Measurements from ENCODE around the gene MYH9.

The MYH9 gene

GRCh38 chr22:36369922-36370791 lies 17.6 kb downstream of the MYH9 start:
- Histone ChIP-seq H3F3A (ENCODE audit: insufficient read depth) (0 out of 2 replicates have a peak, but pooled peaks cover 2% of the 10 kb centered on the region), H4K20me1 (ENCODE audit: low read depth, low read length) (peaks cover 8% of the 10 kb centered on the region; the same call in 1 of the 2 replicates), H3K27me3 (ENCODE audit: low read length) (no peaks in the 10 kb centered on the region), H3K9me3 (ENCODE audit: insufficient read depth, low read length) (no peaks in the 10 kb centered on the region), H3K4me3 (ENCODE audit: insufficient read depth, low read length, poor library complexity, severe bottlenecking) (no peak overlapping the region), H3K9ac (ENCODE audit: low read length) (peak overlapping the region; percentile 4; the same call in 1 of the 2 replicates), H3K79me2 (ENCODE audit: insufficient read depth, low read length) (peaks cover 100% of the 10 kb centered on the region), H3K9me2 (replicated peaks; ENCODE audit: insufficient read depth, low read length) (no peaks in the 10 kb centered on the region), H3K36me3 (ENCODE audit: low read length) (no peaks in the 10 kb centered on the region), H3K27ac (ENCODE audit: low read depth, low read length) (peak overlapping the region; percentile 36), H2AFZ (ENCODE audit: low read depth, low read length, severe bottlenecking) (no peak overlapping the region), H3K4me2 (ENCODE audit: low read depth, low read length, poor library complexity, severe bottlenecking) (peak overlapping the region; percentile 21)
- no peak for TF ChIP-seq EZH2phosphoT487 (conservative IDR thresholded peaks at IDR 0.05; ENCODE audit: low read length)
- TF ChIP-seq CTCF (IDR thresholded peaks at IDR 0.05; ENCODE audit: insufficient read depth, low read length, poor library complexity, severe bottlenecking) = no peak

GRCh38 chr22:36369004-36369921 lies 18.5 kb downstream of the MYH9 start:
- Histone ChIP-seq H4K20me1 (ENCODE audit: low read depth, low read length) (peaks cover 10% of the 10 kb centered on the region; the same call in 1 of the 2 replicates), H2AFZ (ENCODE audit: low read depth, low read length, severe bottlenecking) (no peak overlapping the region), H3K9me2 (replicated peaks; ENCODE audit: insufficient read depth, low read length) (no peaks in the 10 kb centered on the region), H3K9me3 (ENCODE audit: insufficient read depth, low read length) (no peaks in the 10 kb centered on the region), H3K79me2 (ENCODE audit: insufficient read depth, low read length) (peaks cover 100% of the 10 kb centered on the region), H3K27me3 (ENCODE audit: low read length) (no peaks in the 10 kb centered on the region), H3K27ac (ENCODE audit: low read depth, low read length) (peak overlapping the region; percentile 36), H3K36me3 (ENCODE audit: low read length) (no peaks in the 10 kb centered on the region), H3K4me3 (ENCODE audit: insufficient read depth, low read length, poor library complexity, severe bottlenecking) (no peak overlapping the region), H3F3A (ENCODE audit: insufficient read depth) (0 out of 2 replicates have a peak, but pooled peaks cover 2% of the 10 kb centered on the region), H3K4me2 (ENCODE audit: low read depth, low read length, poor library complexity, severe bottlenecking) (peak overlapping the region; percentile 21), H3K9ac (ENCODE audit: low read length) (0 out of 2 replicates have a peak overlapping the region, but pooled peaks have one; percentile 4)
- TF ChIP-seq EZH2phosphoT487 (conservative IDR thresholded peaks at IDR 0.05; ENCODE audit: low read length) (no peak), CTCF (IDR thresholded peaks at IDR 0.05; ENCODE audit: insufficient read depth, low read length, poor library complexity, severe bottlenecking) (no peak)

GRCh38 chr22:36368359-36368983 lies 19.3 kb downstream of the MYH9 start:
- no peak overlapping the region for H3K4me3 ChIP-seq (ENCODE audit: insufficient read depth, low read length, poor library complexity, severe bottlenecking)
- peaks cover 10% of the 10 kb centered on the region; the same call in 1 of the 2 replicates for H4K20me1 ChIP-seq (ENCODE audit: low read depth, low read length)
- H3K79me2 ChIP-seq (ENCODE audit: insufficient read depth, low read length) = peaks cover 100% of the 10 kb centered on the region
- H3K4me2 ChIP-seq (ENCODE audit: low read depth, low read length, poor library complexity, severe bottlenecking) = no peak overlapping the region
- no peak for TF ChIP-seq EZH2phosphoT487 (conservative IDR thresholded peaks at IDR 0.05; ENCODE audit: low read length)
- TF ChIP-seq CTCF (IDR thresholded peaks at IDR 0.05; ENCODE audit: insufficient read depth, low read length, poor library complexity, severe bottlenecking) = no peak
- H3F3A ChIP-seq (ENCODE audit: insufficient read depth) = 0 out of 2 replicates have a peak, but pooled peaks cover 2% of the 10 kb centered on the region
- H3K9me3 ChIP-seq (ENCODE audit: insufficient read depth, low read length) = no peaks in the 10 kb centered on the region
- H3K36me3 ChIP-seq (ENCODE audit: low read length) = no peaks in the 10 kb centered on the region
- H2AFZ ChIP-seq (ENCODE audit: low read depth, low read length, severe bottlenecking) = no peak overlapping the region
- no peaks in the 10 kb centered on the region for H3K9me2 ChIP-seq (replicated peaks; ENCODE audit: insufficient read depth, low read length)
- no peak overlapping the region for H3K27ac ChIP-seq (ENCODE audit: low read depth, low read length)
- H3K9ac ChIP-seq (ENCODE audit: low read length) = no peak overlapping the region
- H3K27me3 ChIP-seq (ENCODE audit: low read length) = no peaks in the 10 kb centered on the region

Measured in SU-DHL-6 (cell line).